Measurements from ENCODE around the gene SREK1.

DNA sequence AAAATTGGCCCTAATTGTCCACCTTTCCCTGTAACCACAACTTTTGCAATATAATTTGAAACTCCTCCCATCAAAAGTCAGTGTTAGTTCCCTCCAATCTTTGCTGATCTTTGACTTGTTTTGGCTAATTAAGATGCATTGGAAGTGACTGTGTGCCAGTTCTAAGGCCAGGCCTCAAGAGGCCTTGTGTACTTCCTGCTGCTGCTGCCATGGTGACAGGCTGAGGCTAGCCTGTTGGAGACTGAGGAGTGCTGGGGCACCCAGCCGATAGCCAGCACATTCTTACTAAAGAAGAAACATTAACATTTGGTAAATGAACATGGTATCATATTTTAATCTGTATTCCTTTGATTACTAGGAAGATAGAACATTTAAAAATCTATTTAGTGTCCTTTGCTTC, 86.5 kb downstream of the SREK1 start:
- TF ChIP-seq EZH2phosphoT487 (conservative IDR thresholded peaks at IDR 0.05; ENCODE audit: low read length) (no peak), CTCF (IDR thresholded peaks at IDR 0.05; ENCODE audit: insufficient read depth, low read length, poor library complexity, severe bottlenecking) (no peak)
